ENCODE measurements around the gene MFAP2. TPM values are rescaled to one million over a fixed set of nuclear protein-coding genes. Genes with fewer than 3 reads are reported as not detected.

Gene MFAP2
- total RNA-seq, 1 donor: 60.3 TPM

DNA sequence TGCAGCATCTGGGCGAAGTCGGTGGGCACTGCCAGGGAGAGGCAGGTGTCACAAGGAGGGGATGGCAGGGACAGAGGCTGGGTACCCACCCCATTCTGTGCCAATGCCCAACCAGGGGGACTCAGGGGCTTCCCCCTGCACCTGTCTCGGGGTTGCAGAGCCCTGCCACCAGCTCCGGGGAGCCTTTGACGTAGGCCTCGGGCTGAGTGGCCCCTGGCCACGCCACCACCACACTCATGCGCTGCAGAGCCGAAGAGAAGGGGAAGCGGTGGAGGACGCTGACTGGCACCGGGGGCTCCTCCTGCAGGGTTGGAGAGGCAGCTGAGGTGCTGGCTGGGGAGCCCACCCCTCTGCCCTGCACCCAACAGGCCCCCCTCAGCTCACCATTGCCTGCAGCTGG lies 11.7 kb upstream of the MFAP2 start:
- DNase-seq (ENCODE audit: low read depth): no peak
- TF ChIP-seq, protein P1, sequence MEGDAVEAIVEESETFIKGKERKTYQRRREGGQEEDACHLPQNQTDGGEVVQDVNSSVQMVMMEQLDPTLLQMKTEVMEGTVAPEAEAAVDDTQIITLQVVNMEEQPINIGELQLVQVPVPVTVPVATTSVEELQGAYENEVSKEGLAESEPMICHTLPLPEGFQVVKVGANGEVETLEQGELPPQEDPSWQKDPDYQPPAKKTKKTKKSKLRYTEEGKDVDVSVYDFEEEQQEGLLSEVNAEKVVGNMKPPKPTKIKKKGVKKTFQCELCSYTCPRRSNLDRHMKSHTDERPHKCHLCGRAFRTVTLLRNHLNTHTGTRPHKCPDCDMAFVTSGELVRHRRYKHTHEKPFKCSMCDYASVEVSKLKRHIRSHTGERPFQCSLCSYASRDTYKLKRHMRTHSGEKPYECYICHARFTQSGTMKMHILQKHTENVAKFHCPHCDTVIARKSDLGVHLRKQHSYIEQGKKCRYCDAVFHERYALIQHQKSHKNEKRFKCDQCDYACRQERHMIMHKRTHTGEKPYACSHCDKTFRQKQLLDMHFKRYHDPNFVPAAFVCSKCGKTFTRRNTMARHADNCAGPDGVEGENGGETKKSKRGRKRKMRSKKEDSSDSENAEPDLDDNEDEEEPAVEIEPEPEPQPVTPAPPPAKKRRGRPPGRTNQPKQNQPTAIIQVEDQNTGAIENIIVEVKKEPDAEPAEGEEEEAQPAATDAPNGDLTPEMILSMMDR (IDR thresholded peaks at IDR 0.05; ENCODE audit: insufficient read depth, low read length): no peak
- no peak overlapping the region for H3K4me3 ChIP-seq (ENCODE audit: low read depth, low read length)

DNA sequence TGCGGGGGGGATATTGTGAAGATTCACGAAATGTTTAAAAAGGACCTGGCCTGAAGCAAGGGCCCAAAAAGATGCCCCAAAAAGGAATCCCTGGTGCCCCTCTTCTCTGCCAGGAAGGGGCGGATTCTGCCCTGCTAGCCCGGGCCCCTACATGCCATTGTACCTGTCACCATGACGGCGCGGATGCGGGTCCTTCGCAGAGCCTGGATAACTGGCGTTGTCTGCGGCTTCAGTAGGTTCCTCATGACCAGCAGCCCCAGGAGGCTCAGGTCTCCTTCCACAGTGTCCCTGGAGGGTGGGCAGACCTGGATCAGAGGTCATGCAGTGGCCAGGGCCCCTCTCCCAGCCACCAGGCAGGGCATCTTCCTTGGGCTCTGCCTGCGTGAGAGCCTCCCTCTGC lies 11.2 kb upstream of the MFAP2 start:
- TF ChIP-seq, protein P1 (IDR thresholded peaks at IDR 0.05; ENCODE audit: insufficient read depth, low read length): no peak

DNA sequence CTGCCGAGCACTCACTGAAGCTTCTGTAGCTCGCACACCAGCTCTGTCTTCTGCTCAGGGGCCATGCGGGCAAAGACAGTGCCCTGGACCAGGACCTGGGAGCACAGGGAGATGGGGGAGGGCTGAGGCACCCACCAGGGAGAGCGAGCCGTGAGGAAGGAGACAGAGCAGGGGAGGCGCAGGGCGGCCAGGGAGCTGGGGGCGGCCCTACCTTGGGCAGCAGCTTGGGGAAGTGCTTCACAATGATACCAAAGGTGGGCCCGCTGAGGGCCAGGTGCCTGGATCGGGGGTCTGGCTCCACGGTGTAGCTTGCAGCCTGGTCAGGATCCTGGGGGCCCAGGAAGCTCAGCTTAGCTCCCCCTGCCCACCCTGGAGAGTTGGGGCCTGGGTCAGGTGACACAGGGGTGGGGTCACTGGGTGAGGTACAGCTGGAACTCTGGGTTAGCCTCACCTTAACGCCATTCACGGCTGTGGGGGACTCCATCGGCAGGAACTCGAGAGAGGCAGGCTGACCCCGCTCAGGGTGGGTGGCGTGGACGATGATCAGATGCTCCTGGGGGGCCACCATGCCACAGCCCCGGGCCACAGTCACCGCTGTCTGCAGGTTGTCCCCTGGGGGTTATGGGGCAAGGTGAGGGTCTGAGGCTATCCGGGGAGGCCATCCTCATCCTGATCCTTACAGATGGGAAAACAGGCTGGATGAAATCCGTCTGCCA lies 9.4 kb upstream of the MFAP2 start:
- DNase-seq (ENCODE audit: low read depth): no peak
- no peak overlapping the region for H3K4me3 ChIP-seq (ENCODE audit: low read depth, low read length)
- TF ChIP-seq, protein P1 (IDR thresholded peaks at IDR 0.05; ENCODE audit: insufficient read depth, low read length): no peak

More for the DNA sequence above, 11.2 kb upstream of the MFAP2 start:
- no peak overlapping the region for H3K4me3 ChIP-seq (ENCODE audit: low read depth, low read length)
- DNase-seq (ENCODE audit: low read depth): no peak

DNA sequence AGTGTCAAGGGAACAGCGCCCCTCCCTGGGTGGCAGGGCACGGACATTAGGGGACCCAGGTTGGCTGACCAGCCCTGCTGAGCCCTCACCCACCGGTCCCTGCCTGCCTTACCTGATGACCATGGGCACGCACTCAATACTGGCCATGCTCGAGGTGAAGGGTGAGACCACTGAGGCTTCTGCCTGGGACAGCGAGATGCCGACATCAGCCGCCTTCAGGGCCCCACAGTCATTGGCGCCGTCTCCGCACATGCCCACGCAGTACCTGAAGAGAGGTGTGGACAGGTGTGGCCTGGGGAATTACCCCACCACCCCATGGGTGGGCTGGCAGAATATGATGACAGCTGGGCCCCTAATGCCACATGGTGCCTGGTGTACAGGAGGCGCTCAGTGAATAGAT lies 7.8 kb upstream of the MFAP2 start:
- DNase-seq (ENCODE audit: low read depth): no peak
- H3K4me3 ChIP-seq (ENCODE audit: low read depth, low read length): no peak overlapping the region
- TF ChIP-seq, protein P1 (IDR thresholded peaks at IDR 0.05; ENCODE audit: insufficient read depth, low read length): no peak

DNA sequence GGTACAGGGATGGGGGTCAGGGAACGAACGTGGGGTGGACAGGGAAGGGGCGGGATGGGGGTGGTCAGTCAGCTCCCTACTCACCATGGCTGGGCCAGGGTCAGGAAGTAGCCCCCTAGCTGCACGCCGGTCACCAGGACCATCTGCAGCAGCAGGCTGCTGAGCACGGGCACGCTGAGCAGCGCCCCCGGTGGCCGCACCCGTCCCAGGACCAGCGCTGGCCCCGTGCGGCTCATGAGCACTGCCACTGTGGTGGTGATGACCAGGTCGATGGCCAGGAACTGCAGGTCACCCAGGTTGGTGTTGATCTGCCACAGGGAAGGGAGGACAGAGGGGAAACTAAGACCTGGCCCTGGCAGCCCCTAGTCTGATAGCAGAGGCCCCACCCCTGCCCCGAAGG lies 6.5 kb upstream of the MFAP2 start:
- no peak overlapping the region for H3K4me3 ChIP-seq (ENCODE audit: low read depth, low read length)
- DNase-seq (ENCODE audit: low read depth): no peak
- TF ChIP-seq, protein P1 (IDR thresholded peaks at IDR 0.05; ENCODE audit: insufficient read depth, low read length): peak; percentile 23

DNA sequence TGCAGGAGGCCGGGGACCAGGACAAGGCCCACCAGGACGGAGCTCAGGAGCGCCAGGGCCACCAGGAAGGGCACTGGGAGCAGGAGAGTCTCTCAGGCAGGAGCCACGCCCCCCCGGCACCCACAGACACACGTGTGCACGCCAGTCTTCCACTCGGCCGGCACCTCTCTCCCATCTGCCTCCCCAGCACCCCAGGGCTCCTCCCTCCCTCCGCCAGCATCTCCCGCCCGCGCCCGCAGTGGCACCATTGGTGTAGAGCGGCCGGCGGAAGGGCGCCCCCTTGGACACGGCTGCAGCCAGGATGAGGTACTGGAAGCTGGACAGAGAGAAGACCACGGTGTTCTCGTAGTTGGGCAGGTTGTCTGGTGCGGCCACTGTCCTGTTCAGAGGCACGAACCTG lies 6.1 kb upstream of the MFAP2 start:
- TF ChIP-seq, protein P1 (IDR thresholded peaks at IDR 0.05; ENCODE audit: insufficient read depth, low read length): no peak
- no peak overlapping the region for H3K4me3 ChIP-seq (ENCODE audit: low read depth, low read length)
- no peak for DNase-seq (ENCODE audit: low read depth)

DNA sequence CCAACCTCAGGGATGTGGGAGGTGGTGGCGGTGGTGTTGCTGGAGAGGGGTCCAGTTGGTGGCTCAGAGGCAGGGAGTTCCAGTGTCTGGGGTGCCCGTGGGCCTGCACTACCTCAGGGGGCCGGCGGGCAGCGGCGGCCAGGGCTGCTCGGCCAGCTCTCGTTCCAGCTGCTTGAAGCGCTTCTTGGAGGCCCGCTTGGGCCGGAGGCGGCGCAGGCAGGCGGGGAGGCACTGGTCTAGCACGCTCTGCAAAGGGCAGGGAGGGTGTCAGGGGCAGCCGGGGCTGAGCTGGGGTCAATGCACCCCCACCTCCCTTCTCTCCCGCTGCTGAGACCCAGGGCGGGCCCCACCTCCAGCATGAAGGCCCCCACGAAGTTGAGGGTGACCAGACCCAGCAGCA lies 5.7 kb upstream of the MFAP2 start:
- H3K4me3 ChIP-seq (ENCODE audit: low read depth, low read length): no peak overlapping the region
- DNase-seq (ENCODE audit: low read depth): no peak
- TF ChIP-seq, protein P1 (IDR thresholded peaks at IDR 0.05; ENCODE audit: insufficient read depth, low read length): no peak
